ENCODE measurements around the gene DNAJB4.

DNA sequence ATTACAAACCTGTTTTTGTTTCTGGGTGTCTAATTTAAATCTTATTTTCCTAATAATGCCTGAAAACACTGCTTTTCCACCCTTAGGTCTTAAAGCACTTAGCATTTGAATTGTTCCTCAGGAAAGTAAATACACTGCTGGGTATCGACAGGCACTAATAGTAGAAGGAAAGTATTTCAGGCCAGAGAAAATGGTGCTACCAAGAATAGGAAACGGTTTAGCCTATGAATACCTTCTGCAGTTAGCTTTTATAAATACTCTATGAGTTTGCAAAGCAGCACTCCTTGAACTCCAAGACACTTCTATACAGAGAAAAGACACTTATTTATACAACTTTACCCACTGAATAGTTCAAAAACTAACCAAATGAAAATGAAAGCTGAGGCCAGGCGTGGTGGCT, 32.7 kb upstream of the DNAJB4 start:
- TF ChIP-seq CTCF (IDR thresholded peaks at IDR 0.05) (no peak), POLR2A (IDR thresholded peaks at IDR 0.05) (no peak)
